Right lobe of liver (tissue), 4 donors: ENCODE data around the gene P3H2.

ENCODE experiments used
- POLR2A ChIP-seq: fragments of 450-650 bp; IDR thresholded peaks from one replicate; pipeline ENCODE4 v1.6.1; 2017; ENCODE audit warnings: antibody characterized with exemption, mild to moderate bottlenecking
- TF ChIP-seq, protein P1 (sequence below), 4 donors: fragments of 200-600 bp in 3 of 4; fragments of 450-650 bp in 1 of 4; IDR thresholded peaks; one replicate each; pipeline versions ENCODE4 v1.5.1 to v1.8.0; 2016 to 2022; ENCODE audit warnings: antibody characterized with exemption in 4 of 4, mild to moderate bottlenecking in 2 of 4
- donor health status: DM: no; HTN: no; CAD: no.
- donor health status: DM: no; HTN: no; CAD: no.
- donor health status: DM: no; HTN: yes; CAD: no.

- TF ChIP-seq POLR2A, result no peak
- TF ChIP-seq, protein P1, sequence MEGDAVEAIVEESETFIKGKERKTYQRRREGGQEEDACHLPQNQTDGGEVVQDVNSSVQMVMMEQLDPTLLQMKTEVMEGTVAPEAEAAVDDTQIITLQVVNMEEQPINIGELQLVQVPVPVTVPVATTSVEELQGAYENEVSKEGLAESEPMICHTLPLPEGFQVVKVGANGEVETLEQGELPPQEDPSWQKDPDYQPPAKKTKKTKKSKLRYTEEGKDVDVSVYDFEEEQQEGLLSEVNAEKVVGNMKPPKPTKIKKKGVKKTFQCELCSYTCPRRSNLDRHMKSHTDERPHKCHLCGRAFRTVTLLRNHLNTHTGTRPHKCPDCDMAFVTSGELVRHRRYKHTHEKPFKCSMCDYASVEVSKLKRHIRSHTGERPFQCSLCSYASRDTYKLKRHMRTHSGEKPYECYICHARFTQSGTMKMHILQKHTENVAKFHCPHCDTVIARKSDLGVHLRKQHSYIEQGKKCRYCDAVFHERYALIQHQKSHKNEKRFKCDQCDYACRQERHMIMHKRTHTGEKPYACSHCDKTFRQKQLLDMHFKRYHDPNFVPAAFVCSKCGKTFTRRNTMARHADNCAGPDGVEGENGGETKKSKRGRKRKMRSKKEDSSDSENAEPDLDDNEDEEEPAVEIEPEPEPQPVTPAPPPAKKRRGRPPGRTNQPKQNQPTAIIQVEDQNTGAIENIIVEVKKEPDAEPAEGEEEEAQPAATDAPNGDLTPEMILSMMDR (IDR thresholded peaks at IDR 0.05), result no peak
Measured at GRCh38 chr3:189948724-189949045, 172.0 kb downstream of the P3H2 start.
